ENCODE measurements around the gene DUSP10.

DUSP10 gene

GRCh38 chr1:221778535-221779142 is 36.8 kb upstream of the DUSP10 start:
- Histone ChIP-seq H3K9ac (ENCODE audit: low read depth, low read length) (no peak overlapping the region), H3K9me3 (ENCODE audit: control insufficient read depth, insufficient read depth, low read length) (no peaks in the 10 kb centered on the region), H3K27ac (ENCODE audit: low read depth, low read length) (no peak overlapping the region), H3K27me3 (ENCODE audit: control insufficient read depth, insufficient read depth, low read length) (no peaks in the 10 kb centered on the region), H3K4me3 (ENCODE audit: low read depth, low read length) (no peak overlapping the region), H3K36me3 (ENCODE audit: control insufficient read depth, insufficient read depth, low read length) (no peaks in the 10 kb centered on the region), H3K4me1 (ENCODE audit: control insufficient read depth, insufficient read depth, low read length) (0 out of 2 replicates have a peak, but pooled peaks cover 3% of the 10 kb centered on the region)

- no peak overlapping the region for H3K4me3 ChIP-seq (ENCODE audit: low read depth, low read length)
These were observed 36.2 kb upstream of the DUSP10 start for GRCh38 chr1:221778125-221778524.

GRCh38 chr1:221777431-221778072 is 35.7 kb upstream of the DUSP10 start:
- H3K9ac ChIP-seq (ENCODE audit: low read depth, low read length): no peak overlapping the region
- no peaks in the 10 kb centered on the region for H3K36me3 ChIP-seq (ENCODE audit: control insufficient read depth, insufficient read depth, low read length)
- no peaks in the 10 kb centered on the region for H3K9me3 ChIP-seq (ENCODE audit: control insufficient read depth, insufficient read depth, low read length)
- no peak overlapping the region for H3K27ac ChIP-seq (ENCODE audit: low read depth, low read length)
- H3K27me3 ChIP-seq (ENCODE audit: control insufficient read depth, insufficient read depth, low read length): no peaks in the 10 kb centered on the region
- H3K4me1 ChIP-seq (ENCODE audit: control insufficient read depth, insufficient read depth, low read length): 0 out of 2 replicates have a peak, but pooled peaks cover under 1% of the 10 kb centered on the region
- no peak overlapping the region for H3K4me3 ChIP-seq (ENCODE audit: low read depth, low read length)

More at GRCh38 chr1:221778125-221778524, 36.2 kb upstream of the DUSP10 start:
- Histone ChIP-seq H3K9ac (ENCODE audit: low read depth, low read length) (no peak overlapping the region), H3K36me3 (ENCODE audit: control insufficient read depth, insufficient read depth, low read length) (no peaks in the 10 kb centered on the region), H3K4me1 (ENCODE audit: control insufficient read depth, insufficient read depth, low read length) (0 out of 2 replicates have a peak, but pooled peaks cover 3% of the 10 kb centered on the region), H3K27me3 (ENCODE audit: control insufficient read depth, insufficient read depth, low read length) (no peaks in the 10 kb centered on the region), H3K9me3 (ENCODE audit: control insufficient read depth, insufficient read depth, low read length) (no peaks in the 10 kb centered on the region), H3K27ac (ENCODE audit: low read depth, low read length) (no peak overlapping the region)

- H3K36me3 ChIP-seq (ENCODE audit: control insufficient read depth, insufficient read depth, low read length): no peaks in the 10 kb centered on the region
These were observed 34.8 kb upstream of the DUSP10 start for GRCh38 chr1:221776495-221777301.

GRCh38 chr1:221775206-221775605 is 33.3 kb upstream of the DUSP10 start:
- Histone ChIP-seq H3K36me3 (ENCODE audit: control insufficient read depth, insufficient read depth, low read length) (no peaks in the 10 kb centered on the region), H3K27me3 (ENCODE audit: control insufficient read depth, insufficient read depth, low read length) (no peaks in the 10 kb centered on the region), H3K4me3 (ENCODE audit: low read depth, low read length) (no peak overlapping the region), H3K4me1 (ENCODE audit: control insufficient read depth, insufficient read depth, low read length) (no peaks in the 10 kb centered on the region), H3K27ac (ENCODE audit: low read depth, low read length) (no peak overlapping the region), H3K9me3 (ENCODE audit: control insufficient read depth, insufficient read depth, low read length) (no peaks in the 10 kb centered on the region), H3K9ac (ENCODE audit: low read depth, low read length) (no peak overlapping the region)

More at GRCh38 chr1:221776495-221777301, 34.8 kb upstream of the DUSP10 start:
- Histone ChIP-seq H3K27ac (ENCODE audit: low read depth, low read length) (no peak overlapping the region), H3K4me1 (ENCODE audit: control insufficient read depth, insufficient read depth, low read length) (no peaks in the 10 kb centered on the region), H3K27me3 (ENCODE audit: control insufficient read depth, insufficient read depth, low read length) (no peaks in the 10 kb centered on the region), H3K9me3 (ENCODE audit: control insufficient read depth, insufficient read depth, low read length) (no peaks in the 10 kb centered on the region), H3K9ac (ENCODE audit: low read depth, low read length) (no peak overlapping the region), H3K4me3 (ENCODE audit: low read depth, low read length) (no peak overlapping the region)

GRCh38 chr1:221774054-221774842 is 32.4 kb upstream of the DUSP10 start:
- Histone ChIP-seq H3K9ac (ENCODE audit: low read depth, low read length) (no peak overlapping the region), H3K27me3 (ENCODE audit: control insufficient read depth, insufficient read depth, low read length) (no peaks in the 10 kb centered on the region), H3K4me3 (ENCODE audit: low read depth, low read length) (no peak overlapping the region), H3K9me3 (ENCODE audit: control insufficient read depth, insufficient read depth, low read length) (no peaks in the 10 kb centered on the region), H3K36me3 (ENCODE audit: control insufficient read depth, insufficient read depth, low read length) (no peaks in the 10 kb centered on the region), H3K27ac (ENCODE audit: low read depth, low read length) (no peak overlapping the region), H3K4me1 (ENCODE audit: control insufficient read depth, insufficient read depth, low read length) (no peaks in the 10 kb centered on the region)

- Histone ChIP-seq H3K9me3 (ENCODE audit: control insufficient read depth, insufficient read depth, low read length) (no peaks in the 10 kb centered on the region), H3K9ac (ENCODE audit: low read depth, low read length) (no peak overlapping the region), H3K4me1 (ENCODE audit: control insufficient read depth, insufficient read depth, low read length) (no peaks in the 10 kb centered on the region), H3K27ac (ENCODE audit: low read depth, low read length) (no peak overlapping the region), H3K36me3 (ENCODE audit: control insufficient read depth, insufficient read depth, low read length) (no peaks in the 10 kb centered on the region), H3K4me3 (ENCODE audit: low read depth, low read length) (no peak overlapping the region), H3K27me3 (ENCODE audit: control insufficient read depth, insufficient read depth, low read length) (no peaks in the 10 kb centered on the region)
These were observed 31.5 kb upstream of the DUSP10 start for GRCh38 chr1:221773383-221773782.

GRCh38 chr1:221772117-221772516 is 30.2 kb upstream of the DUSP10 start:
- no peaks in the 10 kb centered on the region for H3K27me3 ChIP-seq (ENCODE audit: control insufficient read depth, insufficient read depth, low read length)

GRCh38 chr1:221768444-221769066 is 26.7 kb upstream of the DUSP10 start:
- Histone ChIP-seq H3K27ac (ENCODE audit: low read depth, low read length) (no peak overlapping the region), H3K4me3 (ENCODE audit: low read depth, low read length) (no peak overlapping the region), H3K36me3 (ENCODE audit: control insufficient read depth, insufficient read depth, low read length) (no peaks in the 10 kb centered on the region), H3K4me1 (ENCODE audit: control insufficient read depth, insufficient read depth, low read length) (no peaks in the 10 kb centered on the region), H3K27me3 (ENCODE audit: control insufficient read depth, insufficient read depth, low read length) (no peaks in the 10 kb centered on the region), H3K9me3 (ENCODE audit: control insufficient read depth, insufficient read depth, low read length) (no peaks in the 10 kb centered on the region), H3K9ac (ENCODE audit: low read depth, low read length) (no peak overlapping the region)

More at GRCh38 chr1:221772117-221772516, 30.2 kb upstream of the DUSP10 start:
- Histone ChIP-seq H3K4me1 (ENCODE audit: control insufficient read depth, insufficient read depth, low read length) (no peaks in the 10 kb centered on the region), H3K4me3 (ENCODE audit: low read depth, low read length) (no peak overlapping the region), H3K36me3 (ENCODE audit: control insufficient read depth, insufficient read depth, low read length) (no peaks in the 10 kb centered on the region), H3K9ac (ENCODE audit: low read depth, low read length) (no peak overlapping the region), H3K9me3 (ENCODE audit: control insufficient read depth, insufficient read depth, low read length) (no peaks in the 10 kb centered on the region), H3K27ac (ENCODE audit: low read depth, low read length) (no peak overlapping the region)

- no peaks in the 10 kb centered on the region for H3K36me3 ChIP-seq (ENCODE audit: control insufficient read depth, insufficient read depth, low read length)
- no peak overlapping the region for H3K4me3 ChIP-seq (ENCODE audit: low read depth, low read length)
- H3K9me3 ChIP-seq (ENCODE audit: control insufficient read depth, insufficient read depth, low read length): no peaks in the 10 kb centered on the region
- no peak overlapping the region for H3K27ac ChIP-seq (ENCODE audit: low read depth, low read length)
- no peaks in the 10 kb centered on the region for H3K27me3 ChIP-seq (ENCODE audit: control insufficient read depth, insufficient read depth, low read length)
- H3K9ac ChIP-seq (ENCODE audit: low read depth, low read length): no peak overlapping the region
- H3K4me1 ChIP-seq (ENCODE audit: control insufficient read depth, insufficient read depth, low read length): no peaks in the 10 kb centered on the region
These were observed 24.3 kb upstream of the DUSP10 start for GRCh38 chr1:221766210-221766609.

Measured in HUES48 (cell line).